GM10266 (cell line): Measurements from ENCODE around the gene SNCB.

Experiments used
- DNase-seq: peaks from one replicate; pipeline ENCODE4 v3.0.0; 2012; ENCODE audit errors: extremely low spot score
- TF ChIP-seq, protein P1 (sequence below): IDR thresholded peaks from 2 replicates; pipeline ENCODE4 v1.5.1; 2012; ENCODE audit warnings: mild to moderate bottlenecking, low read depth; ENCODE audit not compliant: control insufficient read depth, insufficient read depth; ENCODE audit errors: missing control alignments

Gene SNCB

GRCh38 chr5:176614805-176615478 is 15.4 kb downstream of the SNCB start:
- DNase-seq: no peak
- TF ChIP-seq, protein P1, sequence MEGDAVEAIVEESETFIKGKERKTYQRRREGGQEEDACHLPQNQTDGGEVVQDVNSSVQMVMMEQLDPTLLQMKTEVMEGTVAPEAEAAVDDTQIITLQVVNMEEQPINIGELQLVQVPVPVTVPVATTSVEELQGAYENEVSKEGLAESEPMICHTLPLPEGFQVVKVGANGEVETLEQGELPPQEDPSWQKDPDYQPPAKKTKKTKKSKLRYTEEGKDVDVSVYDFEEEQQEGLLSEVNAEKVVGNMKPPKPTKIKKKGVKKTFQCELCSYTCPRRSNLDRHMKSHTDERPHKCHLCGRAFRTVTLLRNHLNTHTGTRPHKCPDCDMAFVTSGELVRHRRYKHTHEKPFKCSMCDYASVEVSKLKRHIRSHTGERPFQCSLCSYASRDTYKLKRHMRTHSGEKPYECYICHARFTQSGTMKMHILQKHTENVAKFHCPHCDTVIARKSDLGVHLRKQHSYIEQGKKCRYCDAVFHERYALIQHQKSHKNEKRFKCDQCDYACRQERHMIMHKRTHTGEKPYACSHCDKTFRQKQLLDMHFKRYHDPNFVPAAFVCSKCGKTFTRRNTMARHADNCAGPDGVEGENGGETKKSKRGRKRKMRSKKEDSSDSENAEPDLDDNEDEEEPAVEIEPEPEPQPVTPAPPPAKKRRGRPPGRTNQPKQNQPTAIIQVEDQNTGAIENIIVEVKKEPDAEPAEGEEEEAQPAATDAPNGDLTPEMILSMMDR: no peak

GRCh38 chr5:176612855-176613254 is 17.5 kb downstream of the SNCB start:
- no peak for DNase-seq
- TF ChIP-seq, protein P1: no peak

DNA sequence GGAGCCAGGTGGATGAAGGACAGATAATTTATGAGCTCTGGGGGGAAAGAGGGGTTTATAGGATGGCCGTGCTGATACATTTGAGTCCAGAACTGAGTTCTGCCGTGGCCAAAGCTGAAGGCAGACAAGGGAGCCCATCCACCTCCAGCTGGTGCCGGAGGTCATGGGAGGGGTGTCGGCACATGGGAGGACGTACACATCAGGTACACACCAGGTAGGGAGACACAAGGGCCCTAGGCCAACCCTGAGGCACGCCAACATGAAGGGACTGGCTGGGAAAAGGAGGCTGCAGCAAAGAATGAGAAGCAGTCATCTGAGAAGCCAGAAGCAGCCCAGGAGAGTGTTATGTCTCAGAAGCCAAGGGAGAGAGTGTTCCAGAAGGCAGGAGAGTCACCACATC is 18.3 kb downstream of the SNCB start:
- DNase-seq: no peak
- TF ChIP-seq, protein P1: no peak

DNA sequence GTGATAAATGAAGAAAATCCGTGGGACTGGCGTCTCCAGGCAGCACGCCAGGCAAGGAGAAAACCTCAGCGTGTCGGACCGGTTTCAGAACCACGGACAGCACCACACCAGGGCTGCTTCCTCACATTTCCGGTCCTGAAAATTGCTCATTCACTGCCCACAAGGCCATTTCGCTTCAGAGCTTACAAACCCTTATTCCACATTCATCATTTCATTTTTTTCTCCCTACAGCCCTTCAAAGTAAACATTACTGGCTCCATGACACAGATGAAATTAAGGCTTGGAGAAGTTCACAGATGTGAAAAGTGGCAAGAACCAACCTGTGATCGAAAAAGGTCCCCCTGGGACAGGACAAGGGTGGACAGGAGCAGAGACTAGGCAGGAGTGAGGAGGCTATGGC is 18.9 kb downstream of the SNCB start:
- TF ChIP-seq, protein P1: no peak
- DNase-seq: no peak

GRCh38 chr5:176610435-176610773 is 19.9 kb downstream of the SNCB start:
- no peak for DNase-seq
- TF ChIP-seq, protein P1: no peak

GRCh38 chr5:176609724-176610434 is 20.5 kb downstream of the SNCB start, which contains the start of gene GPRIN1:
TSS of gene GPRIN1 (minus strand) at chr5:176610156. CDS start at chr5:176599834, 10,322 bp downstream.
- peak; percentile 98 for DNase-seq
- TF ChIP-seq, protein P1: peak; percentile 49
